IMR-90 (cell line): ENCODE results near the gene TUBA8.

Experiments used
- CTCF ChIP-seq: conservative IDR thresholded peaks from 2 replicates; pipeline ENCODE4 v1.5.1; 2012; ENCODE audit warnings: mild to moderate bottlenecking, low read depth, low read length, improper control_type of control experiment
- POLR2A ChIP-seq: IDR thresholded peaks from 2 replicates; pipeline ENCODE4 v1.6.1; 2012; ENCODE audit warnings: mild to moderate bottlenecking, low read depth, low read length
- USF2 ChIP-seq: fragments of 150-350 bp; IDR thresholded peaks from 2 replicates; pipeline ENCODE4 v1.6.1; 2017; ENCODE audit warnings: mild to moderate bottlenecking, antibody characterized with exemption, low read length, low read depth

DNA sequence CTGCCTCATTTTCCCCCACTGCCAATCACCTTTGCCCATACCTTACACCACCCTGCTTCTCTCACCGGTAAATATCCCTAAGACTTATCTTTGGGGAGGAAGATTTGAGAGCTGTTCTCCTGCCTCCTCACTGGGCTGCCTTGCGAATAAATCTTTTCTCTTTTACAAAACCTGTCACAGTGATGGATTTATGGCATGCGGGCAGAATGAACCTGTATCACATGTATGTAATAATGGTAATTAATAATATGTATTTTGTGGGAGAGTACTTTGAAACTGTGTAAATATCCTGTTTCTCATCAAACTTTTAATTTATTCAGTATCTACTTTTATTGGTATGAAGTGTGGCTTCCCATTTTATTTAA lies 35.8 kb downstream of the TUBA8 start:
- TF ChIP-seq POLR2A (no peak), USF2 (no peak), CTCF (no peak)
